Aorta (tissue), 5 donors: ENCODE measurements around the gene ARHGAP15. TPM values are rescaled to one million over a fixed set of nuclear protein-coding genes. Genes with fewer than 3 reads are reported as not detected.
A peak's percentile ranks its signal among the peaks of the same experiment; 100 is the strongest.
"Not testable (repeated sequence)": the region's sequence is repeated elsewhere in the genome, so short reads cannot be mapped to it uniquely, and the experiment has no call there.

Experiments used
- ATAC-seq: fragments of 200-7000 bp; cut with Tn5 transposase; one replicate; pipeline ENCODE4 v1.9.1; 2022; ENCODE audit warnings: moderate library complexity; ENCODE audit not compliant: low FRiP score
- DNase-seq, 2 donors: peaks; one replicate each; pipeline ENCODE4 v3.0.0-alpha.2; 2020
- H3K27ac ChIP-seq, 2 donors: one replicate each; pipeline ENCODE4 v1.5.1; 2013; ENCODE audit warnings: low read length in 2 of 2, mild to moderate bottlenecking in 2 of 2, moderate library complexity in 2 of 2, control low read depth in 1 of 2, inconsistent platforms in 1 of 2, low read depth in 1 of 2
- H3K27me3 ChIP-seq, 2 donors: one replicate each; pipeline ENCODE4 v1.6.1; 2013; ENCODE audit warnings: control low read depth in 1 of 2, low read length in 1 of 2, mild to moderate bottlenecking in 1 of 2, moderate library complexity in 1 of 2; ENCODE audit not compliant: insufficient read depth in 2 of 2, control insufficient read depth in 1 of 2
- H3K36me3 ChIP-seq, 2 donors: one replicate each; pipeline ENCODE4 v1.6.1; 2013; ENCODE audit warnings: control low read depth in 1 of 2, low read length in 1 of 2, mild to moderate bottlenecking in 1 of 2; ENCODE audit not compliant: insufficient read depth in 2 of 2, control insufficient read depth in 1 of 2
- H3K4me1 ChIP-seq, 2 donors: one replicate each; pipeline ENCODE4 v1.6.1; 2013; ENCODE audit warnings: low read length in 2 of 2, control low read depth in 1 of 2, mild to moderate bottlenecking in 1 of 2, moderate library complexity in 1 of 2; ENCODE audit not compliant: insufficient read depth in 2 of 2, control insufficient read depth in 1 of 2
- H3K4me3 ChIP-seq, 2 donors: one replicate each; pipeline ENCODE4 v1.5.1; 2013; ENCODE audit warnings: low read length in 2 of 2, control low read depth in 1 of 2, mild to moderate bottlenecking in 1 of 2
- H3K9me3 ChIP-seq: one replicate; pipeline ENCODE4 v1.6.1; 2013; ENCODE audit warnings: mild to moderate bottlenecking, low read length; ENCODE audit not compliant: control insufficient read depth
- WGBS, 2 donors: extraction: QIAGEN DNeasy Blood & Tissue Kit; methylation state at CpG; one replicate each; pipeline ENCODE4 v1.1.7; 2013; 5-methylcytosine and 5-hydroxymethylcytosine counted together
- intact Hi-C, 2 donors: fragments of 100-400 bp; cut with DNase I; formaldehyde crosslinking; loops; one replicate each; pipeline versions ENCODE4 v1.14.2 to v1.15.0; 2022
- long read RNA-seq, 2 donors: library from polyadenylated mRNA; unstranded; transcript quantifications; one replicate each; pipeline ENCODE4 v2.0.0, GENCODE V29; 2020 to 2021
- polyA plus RNA-seq, 2 donors: library from polyadenylated mRNA; stranded (reverse); fragments of 200-250 nt; gene quantifications; one replicate each; pipeline ENCODE4 v1.2.3, GENCODE V29; 2013
- total RNA-seq, 2 donors: library from RNA; stranded (reverse); fragmentation: NEBNext Ultra II Directional; extraction: Animal tissue kit (Norgen Biotek cat#: 25700); gene quantifications; one replicate each; pipeline ENCODE4 v1.2.1, GENCODE V29; 2021
- donor health status: healthy with polysubstance abuse.
- donor health status: Bipolar disorder and iron deficiency.
- donor health status: DM: no; HTN: no; CAD: no.
- donor health status: DM: no; HTN: no; CAD: no.
- donor health status: DM: yes; HTN: yes; CAD: no.

Gene ARHGAP15
- 10 to 100 TPM; 14.8 to 26.2 TPM for total RNA-seq
- 10 to 100 TPM in 1 of 2 donors, 1 to 10 TPM in 1; 9.8 to 10.7 TPM for polyA plus RNA-seq
- long read RNA-seq, donor 1, transcript ARHGAP15-201 (14 exons, 1,775 nt): major isoform, 7 of 38 reads
- long read RNA-seq, donor 1, partial matches to known transcripts: 17 of 38 reads
- long read RNA-seq, donor 1, other reads (novel, unspliced or antisense): 13 of 38 reads
- long read RNA-seq, donor 2, partial matches to known transcripts: 5 of 22 reads
- long read RNA-seq, donor 2, other reads (novel, unspliced or antisense): 17 of 22 reads

DNA sequence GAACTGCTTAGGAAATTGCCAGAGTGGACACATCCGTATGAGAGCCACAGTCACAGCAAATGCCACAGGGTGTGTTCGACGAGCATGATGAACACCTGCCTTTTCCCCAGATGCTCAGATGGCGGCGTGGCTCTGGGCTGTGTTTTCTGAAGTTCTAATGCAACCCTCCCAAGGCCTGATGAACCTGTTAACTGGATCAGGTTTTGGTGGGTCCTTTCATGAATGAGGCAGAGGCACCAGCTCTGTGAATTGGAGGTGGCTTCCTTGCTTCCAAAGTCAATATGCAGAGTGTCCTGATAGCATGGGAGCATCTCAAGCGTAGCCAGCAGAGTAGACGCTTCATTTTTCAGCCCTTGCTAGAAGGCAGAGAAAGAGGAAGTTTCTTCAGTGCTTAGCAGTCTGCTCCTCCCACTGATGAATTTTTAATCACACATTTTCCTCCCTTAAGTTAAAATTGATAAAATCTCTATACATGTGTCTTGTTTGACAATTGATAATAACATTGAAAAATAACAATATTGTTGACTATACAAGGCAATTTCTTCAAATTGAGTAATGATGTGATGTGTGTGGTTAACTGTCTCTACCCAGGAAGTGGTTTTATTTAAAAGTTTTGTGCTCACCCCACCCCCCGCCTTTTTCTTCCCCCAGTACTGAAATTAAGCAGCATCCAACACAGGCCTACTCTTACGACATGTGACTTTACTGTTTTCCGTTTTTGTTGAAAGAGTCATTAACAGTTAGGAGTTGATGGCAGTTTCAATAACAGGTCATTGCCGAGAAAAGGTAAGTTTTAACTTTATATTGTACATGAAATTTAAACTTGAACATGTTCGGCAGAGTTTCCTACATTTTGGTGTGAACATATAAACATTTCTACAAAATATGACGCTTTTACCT, at the start of gene ARHGAP15:
TSS of gene ARHGAP15 (plus strand) at position 739 of the 900 bp plus-strand sequence.
- Histone ChIP-seq H3K27ac (no peak within 1 kb of the TSS), H3K36me3 (no peaks in the 10 kb centered on the region), H3K27me3 (no peaks in the 10 kb centered on the region), H3K4me3 (no peak within 1 kb of the TSS), H3K4me1 (peaks cover 0 to 2% of the 10 kb centered on the region in 2 donors), H3K9me3 (no peaks in the 10 kb centered on the region)
- 81 to 90% methylated on average over 13 of the region's 13 CpGs for WGBS, 2 donors
- intact Hi-C loops: no loop called here
- peak; percentile 72 for ATAC-seq
- DNase-seq: peak in 1 of 2 donors; percentile 55

DNA sequence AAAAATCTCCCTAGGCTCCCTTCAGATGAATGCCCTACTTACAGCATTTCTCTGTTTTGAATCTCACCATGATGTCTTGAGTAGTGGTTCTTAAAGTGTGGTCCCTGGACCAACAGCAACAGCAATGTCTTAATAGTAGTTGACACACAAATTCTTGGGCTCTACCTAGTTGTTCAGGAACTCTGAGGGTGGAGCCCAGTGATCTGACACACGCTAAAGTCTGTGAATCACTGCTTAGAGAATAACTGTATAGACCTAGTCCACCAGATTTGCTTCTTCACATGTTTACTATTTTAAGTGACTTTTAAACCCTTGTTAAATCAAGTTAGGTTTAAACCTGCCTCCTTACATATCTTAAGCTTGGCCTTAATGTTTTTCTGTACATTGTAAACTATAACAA, 47.6 kb upstream of the ARHGAP15 start:
- no peak overlapping the region for H3K4me3 ChIP-seq
- no peak for ATAC-seq
- no peaks in the 10 kb centered on the region for H3K36me3 ChIP-seq
- no peaks in the 10 kb centered on the region for H3K27me3 ChIP-seq
- no peaks in the 10 kb centered on the region for H3K9me3 ChIP-seq
- 83 to 87% methylated on average over 1 of the region's 1 CpG for WGBS, 2 donors
- DNase-seq: no peak
- intact Hi-C loops: no loop called here
- H3K27ac ChIP-seq: no peak overlapping the region
- no peaks in the 10 kb centered on the region for H3K4me1 ChIP-seq

DNA sequence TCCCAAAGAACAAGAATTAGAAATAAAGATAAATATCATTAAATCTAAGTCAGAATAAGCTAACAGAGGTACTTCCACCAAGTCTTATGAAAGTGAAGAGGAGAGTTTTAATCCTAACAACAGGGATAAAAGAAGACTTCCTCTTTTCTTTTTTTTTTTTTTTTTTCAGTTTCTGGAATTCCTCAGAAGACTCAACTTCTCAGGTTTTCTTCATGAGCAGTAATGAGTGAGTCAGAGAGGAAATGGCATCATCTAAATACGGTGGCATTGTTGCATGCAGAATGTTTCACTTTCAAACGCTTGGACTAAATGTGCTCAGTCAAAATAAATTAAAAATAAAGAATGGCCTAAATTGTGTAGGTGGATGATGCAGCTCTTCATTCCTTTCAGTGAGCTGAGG, 45.6 kb upstream of the ARHGAP15 start:
- H3K27me3 ChIP-seq: no peaks in the 10 kb centered on the region
- no peak overlapping the region for H3K27ac ChIP-seq
- DNase-seq (no peak), ATAC-seq (no peak)
- 35 to 42% methylated on average over 2 of the region's 2 CpGs for WGBS, 2 donors
- no peaks in the 10 kb centered on the region for H3K4me1 ChIP-seq
- no peaks in the 10 kb centered on the region for H3K36me3 ChIP-seq
- intact Hi-C loops: no loop called here
- no peak overlapping the region for H3K4me3 ChIP-seq
- H3K9me3 ChIP-seq: no peaks in the 10 kb centered on the region

DNA sequence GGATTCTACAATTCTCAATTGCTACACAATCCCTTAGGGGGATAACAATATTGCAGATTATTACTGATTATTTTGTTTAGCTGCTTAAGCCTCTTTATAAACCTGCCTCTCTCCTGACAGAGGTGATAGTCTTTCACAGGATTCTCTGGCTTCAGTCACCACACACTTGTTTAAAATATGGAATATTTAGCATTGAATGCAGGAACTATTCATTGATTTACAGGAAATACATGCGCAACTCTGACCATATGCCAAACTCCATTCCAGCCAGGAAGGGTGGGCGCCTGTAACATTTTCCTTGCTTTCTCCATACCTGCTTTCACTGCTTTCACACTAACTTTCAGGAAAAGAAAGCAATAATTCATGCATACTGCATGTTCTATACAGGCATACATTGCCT, 44.8 kb upstream of the ARHGAP15 start:
- ATAC-seq: no peak
- Histone ChIP-seq H3K27me3 (no peaks in the 10 kb centered on the region), H3K36me3 (no peaks in the 10 kb centered on the region), H3K27ac (no peak overlapping the region), H3K4me1 (no peaks in the 10 kb centered on the region), H3K4me3 (no peak overlapping the region), H3K9me3 (no peaks in the 10 kb centered on the region)
- DNase-seq: no peak
- intact Hi-C loops: no loop called here
- WGBS, 2 donors: 94 to 96% methylated on average over 2 of the region's 2 CpGs

DNA sequence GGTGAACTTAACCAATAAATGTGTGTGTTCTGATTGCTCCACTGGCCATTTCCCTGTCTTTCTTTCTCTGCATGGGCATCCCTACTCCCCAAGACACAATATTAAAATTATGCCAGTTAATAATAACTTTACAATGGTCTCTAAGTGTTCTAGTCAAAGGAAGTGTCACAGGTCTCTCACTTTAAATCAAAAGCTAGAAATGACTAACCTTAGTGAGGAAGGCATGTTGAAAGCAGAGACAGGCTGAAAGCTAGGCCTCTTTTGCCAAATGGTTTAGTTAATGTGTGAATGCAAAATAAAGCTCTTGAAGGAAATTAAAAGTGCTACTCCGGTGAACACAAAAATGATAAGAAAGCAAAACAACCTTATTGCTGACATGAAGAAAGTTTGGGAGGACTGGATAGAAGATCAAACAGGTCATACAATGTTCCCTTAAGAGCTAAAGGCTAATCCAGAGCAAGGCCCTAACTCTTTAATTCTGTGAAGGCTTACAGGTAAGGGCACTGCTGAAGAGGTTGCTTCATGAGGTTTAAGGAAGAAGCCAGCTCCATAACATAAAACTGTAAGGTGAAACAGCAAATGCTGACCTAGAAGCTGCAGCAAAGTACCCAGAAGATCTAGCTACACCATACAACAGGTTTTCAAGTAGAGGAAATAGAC, 44.0 kb upstream of the ARHGAP15 start:
- no peak for ATAC-seq
- H3K27ac ChIP-seq: no peak overlapping the region
- no peaks in the 10 kb centered on the region for H3K4me1 ChIP-seq
- no peaks in the 10 kb centered on the region for H3K9me3 ChIP-seq
- WGBS, 2 donors: 68 to 72% methylated on average over 1 of the region's 1 CpG
- no peak for DNase-seq
- intact Hi-C loops: no loop called here
- no peaks in the 10 kb centered on the region for H3K36me3 ChIP-seq
- H3K27me3 ChIP-seq: no peaks in the 10 kb centered on the region
- H3K4me3 ChIP-seq: no peak overlapping the region

DNA sequence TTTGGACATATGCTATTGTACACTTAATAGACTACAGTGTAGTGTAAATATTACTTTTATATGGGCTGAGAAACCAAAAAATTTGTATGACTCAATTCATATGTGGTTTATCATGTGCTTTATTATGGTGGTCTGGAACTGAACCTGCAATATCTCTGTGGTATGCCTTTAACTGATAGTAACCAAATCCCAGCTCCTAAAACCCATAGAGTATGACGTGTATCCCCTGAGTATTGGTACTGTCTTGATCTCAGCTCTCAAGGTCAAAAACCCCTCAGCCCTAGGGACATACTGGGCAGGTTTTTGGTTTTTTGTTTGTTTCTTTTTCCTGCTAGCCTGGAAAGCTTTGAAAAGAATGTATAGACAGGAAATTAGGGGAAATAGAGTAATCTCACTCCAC, 42.2 kb upstream of the ARHGAP15 start:
- no peak overlapping the region for H3K27ac ChIP-seq
- H3K4me3 ChIP-seq: no peak overlapping the region
- intact Hi-C loops: no loop called here
- 45 to 54% methylated on average over 1 of the region's 1 CpG for WGBS, 2 donors
- H3K4me1 ChIP-seq: no peaks in the 10 kb centered on the region
- H3K36me3 ChIP-seq: no peaks in the 10 kb centered on the region
- no peak for ATAC-seq
- H3K9me3 ChIP-seq: no peaks in the 10 kb centered on the region
- DNase-seq: no peak
- no peaks in the 10 kb centered on the region for H3K27me3 ChIP-seq

DNA sequence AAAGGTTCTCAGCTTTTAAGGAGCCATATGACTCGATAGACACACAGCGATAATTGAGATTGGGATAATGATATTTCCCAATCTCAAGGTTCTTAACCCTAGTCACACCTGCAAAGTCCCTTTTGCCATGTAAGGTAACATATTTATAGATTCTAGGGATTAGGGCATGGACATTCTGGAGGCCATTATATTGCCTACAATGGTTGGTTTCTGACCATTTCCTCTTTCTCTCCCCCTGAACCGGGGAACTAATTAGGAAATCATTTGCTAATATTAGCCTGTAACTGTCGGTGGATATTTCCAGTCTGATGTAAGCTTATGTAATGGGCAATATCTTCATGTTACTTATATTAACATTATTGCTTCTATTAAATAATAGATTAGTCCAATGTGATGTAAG, 40.8 kb upstream of the ARHGAP15 start:
- ATAC-seq (no peak), DNase-seq (no peak)
- H3K36me3 ChIP-seq: no peaks in the 10 kb centered on the region
- intact Hi-C loops: no loop called here
- H3K4me3 ChIP-seq: no peak overlapping the region
- H3K9me3 ChIP-seq: no peaks in the 10 kb centered on the region
- H3K4me1 ChIP-seq: no peaks in the 10 kb centered on the region
- WGBS, 2 donors: 84 to 89% methylated on average over 4 of the region's 4 CpGs
- no peak overlapping the region for H3K27ac ChIP-seq
- no peaks in the 10 kb centered on the region for H3K27me3 ChIP-seq

DNA sequence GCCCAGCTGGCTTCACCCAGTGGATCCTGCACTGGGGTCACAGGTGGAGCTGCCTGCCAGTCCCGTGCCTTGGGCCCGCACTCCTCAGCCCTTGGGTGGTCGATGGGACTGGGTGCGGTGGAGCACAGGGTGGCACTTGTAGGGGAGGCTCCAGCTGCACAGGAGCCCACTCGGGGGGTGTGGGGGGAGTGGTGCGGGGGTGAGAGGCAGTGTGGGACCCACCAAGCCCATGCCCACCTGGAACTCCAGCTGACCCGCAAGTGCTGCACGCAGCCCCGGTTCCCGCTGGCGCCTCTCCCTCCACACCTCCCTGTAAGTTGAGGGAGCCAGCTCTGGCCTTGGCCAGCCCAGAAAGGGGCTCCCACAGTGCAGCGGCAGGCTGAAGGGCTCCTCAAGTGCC, 39.7 kb upstream of the ARHGAP15 start:
- intact Hi-C loops: not testable (repeated sequence)

More for the DNA sequence above, 39.7 kb upstream of the ARHGAP15 start:
- 97 to 99% methylated on average over 10 to 12 of the region's 12 CpGs for WGBS, 2 donors
- H3K4me3 ChIP-seq, H3K27me3 ChIP-seq, H3K4me1 ChIP-seq, DNase-seq, ATAC-seq, H3K9me3 ChIP-seq, H3K27ac ChIP-seq, H3K36me3 ChIP-seq: not testable (repeated sequence)
